PC-3 (cell line): ENCODE data around the gene TTC28.

Experiments used
- CTCF ChIP-seq: fragments of 300-600 bp; sonication (generic); conservative IDR thresholded peaks from 2 replicates; pipeline ENCODE4 v1.5.1; 2017; ENCODE audit warnings: antibody characterized with exemption, low read depth, mild to moderate bottlenecking, low read length
- EZH2phosphoT487 ChIP-seq: fragments of 300-600 bp; sonication (generic); IDR thresholded peaks from 2 replicates; pipeline ENCODE4 v1.6.1; 2018; ENCODE audit warnings: mild to moderate bottlenecking, antibody characterized with exemption, low read length, borderline replicate concordance

GRCh38 chr22:28619236-28619635 is 60.4 kb downstream of the TTC28 start:
- TF ChIP-seq CTCF (no peak), EZH2phosphoT487 (no peak)
